Measurements from ENCODE around the gene CCDC88C. TPM values are rescaled to one million over a fixed set of nuclear protein-coding genes. Genes with fewer than 3 reads are reported as not detected.

The CCDC88C gene
- total RNA-seq, 2 donors from 2014 or later = 36.3 to 57.4 TPM

DNA sequence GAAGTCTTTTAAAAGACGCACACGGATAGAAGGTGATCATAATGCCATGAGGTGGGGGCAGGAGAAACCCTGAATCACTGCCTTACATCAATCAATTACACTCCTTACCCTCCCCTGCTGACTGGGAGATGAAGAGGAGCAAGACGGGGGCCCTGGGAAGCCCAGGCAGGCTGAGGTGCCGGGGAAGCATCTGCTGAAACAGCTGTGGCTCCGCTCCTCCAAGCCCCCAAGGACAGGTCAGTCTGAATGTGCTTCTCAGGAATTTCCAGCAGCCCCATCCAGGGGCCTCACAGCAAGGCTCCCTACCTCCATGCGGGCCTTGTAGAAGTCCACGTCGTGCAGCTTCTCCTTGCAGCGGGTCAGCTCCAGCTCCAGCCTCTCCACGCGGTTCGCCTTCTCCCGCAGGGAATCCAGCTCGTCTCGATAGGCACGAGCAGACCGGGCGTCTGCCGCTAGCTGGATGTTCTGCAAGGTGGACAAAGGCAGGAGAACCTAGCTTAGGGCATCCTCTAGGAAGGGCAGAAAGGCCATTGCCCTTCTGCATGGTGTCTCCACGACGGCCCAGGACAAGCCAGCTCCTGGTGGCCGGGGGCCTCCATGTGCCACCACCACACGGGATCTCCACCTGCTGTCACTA, 79.8 kb downstream of the CCDC88C start:
- H3K36me3 ChIP-seq (replicated peaks in 1 of 2; ENCODE audit: insufficient read depth in 1 of 2, low read depth in 2 of 2) = peaks cover 0 to 4% of the 10 kb centered on the region in 2 donors
- no peak for ATAC-seq
- WGBS, 2 donors = 94 to 95% methylated on average over 12 to 23 of the region's 23 CpGs

DNA sequence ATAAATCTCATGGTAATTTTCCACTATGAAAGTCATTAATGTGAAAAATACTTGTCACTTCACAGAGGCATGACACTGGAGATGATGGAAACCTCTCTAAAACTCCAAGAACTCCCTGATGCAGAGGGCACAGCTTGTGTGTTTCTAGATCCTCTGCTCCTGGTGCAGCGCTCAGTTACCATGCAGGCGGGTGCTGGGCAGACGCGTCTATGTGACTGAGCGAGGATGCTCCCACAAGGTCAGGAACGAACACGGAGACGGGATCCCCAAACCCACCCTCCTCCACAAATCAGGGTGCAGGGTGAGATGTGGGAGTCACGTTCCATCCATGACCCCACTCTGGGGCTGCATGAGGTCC, 81.5 kb downstream of the CCDC88C start:
- no peak for ATAC-seq
- no peaks in the 10 kb centered on the region for H3K27me3 ChIP-seq
- no peak for DNase-seq

More for the DNA sequence above, 79.8 kb downstream of the CCDC88C start:
- TF ChIP-seq, protein P1, sequence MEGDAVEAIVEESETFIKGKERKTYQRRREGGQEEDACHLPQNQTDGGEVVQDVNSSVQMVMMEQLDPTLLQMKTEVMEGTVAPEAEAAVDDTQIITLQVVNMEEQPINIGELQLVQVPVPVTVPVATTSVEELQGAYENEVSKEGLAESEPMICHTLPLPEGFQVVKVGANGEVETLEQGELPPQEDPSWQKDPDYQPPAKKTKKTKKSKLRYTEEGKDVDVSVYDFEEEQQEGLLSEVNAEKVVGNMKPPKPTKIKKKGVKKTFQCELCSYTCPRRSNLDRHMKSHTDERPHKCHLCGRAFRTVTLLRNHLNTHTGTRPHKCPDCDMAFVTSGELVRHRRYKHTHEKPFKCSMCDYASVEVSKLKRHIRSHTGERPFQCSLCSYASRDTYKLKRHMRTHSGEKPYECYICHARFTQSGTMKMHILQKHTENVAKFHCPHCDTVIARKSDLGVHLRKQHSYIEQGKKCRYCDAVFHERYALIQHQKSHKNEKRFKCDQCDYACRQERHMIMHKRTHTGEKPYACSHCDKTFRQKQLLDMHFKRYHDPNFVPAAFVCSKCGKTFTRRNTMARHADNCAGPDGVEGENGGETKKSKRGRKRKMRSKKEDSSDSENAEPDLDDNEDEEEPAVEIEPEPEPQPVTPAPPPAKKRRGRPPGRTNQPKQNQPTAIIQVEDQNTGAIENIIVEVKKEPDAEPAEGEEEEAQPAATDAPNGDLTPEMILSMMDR (IDR thresholded peaks at IDR 0.05) = no peak
- no peak for TF ChIP-seq POLR2A (IDR thresholded peaks at IDR 0.05)
- Histone ChIP-seq H3K9me3 (no peaks in the 10 kb centered on the region), H3K4me3 (no peak overlapping the region), H3K4me1 (peaks cover 3% of the 10 kb centered on the region), H3K27me3 (no peaks in the 10 kb centered on the region), H3K27ac (no peak overlapping the region)
- no peak for DNase-seq
- intact Hi-C loops (cut with DNase I) = no loop called here

DNA sequence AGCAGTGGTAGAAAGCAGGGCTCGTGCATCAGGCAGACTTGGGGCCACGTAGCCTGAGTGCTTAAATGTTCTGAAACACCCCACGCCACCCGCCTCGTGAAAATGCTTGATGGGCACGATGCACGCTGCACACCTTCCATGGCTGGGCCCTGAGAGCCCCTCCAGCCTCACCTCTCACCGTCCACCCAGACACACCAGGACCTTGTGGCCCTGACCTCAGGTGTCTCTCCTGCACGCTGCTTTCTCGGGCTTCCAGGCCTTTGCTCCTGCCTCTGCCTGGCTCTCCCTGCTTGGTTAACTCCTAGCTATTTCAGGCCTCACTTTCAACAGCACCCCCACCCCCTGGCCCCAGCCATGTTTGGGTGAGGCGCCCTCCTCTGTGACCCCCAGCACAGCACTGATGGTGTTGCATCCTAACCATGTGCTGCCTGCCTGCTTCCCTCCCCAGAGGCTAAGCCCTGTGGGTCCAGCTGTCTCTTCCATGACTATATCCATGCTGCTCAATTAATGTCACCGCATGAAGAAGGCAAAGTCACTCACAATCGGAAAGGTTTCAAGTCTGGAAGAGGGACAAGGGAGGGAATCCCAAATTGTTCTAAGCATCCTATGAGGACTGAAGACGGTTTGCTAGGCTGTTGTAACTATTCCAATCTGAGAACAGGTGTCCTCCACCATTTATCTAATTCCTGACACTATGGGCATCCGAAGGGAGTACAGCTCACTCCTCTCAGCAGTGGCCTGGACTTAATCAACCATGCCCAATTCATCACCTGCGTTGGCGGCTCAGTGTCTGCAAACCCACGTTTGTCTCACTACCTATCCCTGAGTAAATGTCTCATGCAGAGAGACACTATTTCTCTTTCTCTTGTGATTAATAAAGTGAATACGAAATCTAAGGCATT, 82.2 kb downstream of the CCDC88C start:
- WGBS, 2 donors = 93% methylated on average over 15 to 19 of the region's 19 CpGs
- Histone ChIP-seq H3K4me3 (no peak overlapping the region), H3K4me1 (peaks cover 9% of the 10 kb centered on the region), H3K36me3 (replicated peaks in 1 of 2; ENCODE audit: insufficient read depth in 1 of 2, low read depth in 2 of 2) (peaks cover 0 to 4% of the 10 kb centered on the region in 2 donors), H3K27ac (no peak overlapping the region), H3K9me3 (no peaks in the 10 kb centered on the region), H3K27me3 (no peaks in the 10 kb centered on the region)
- intact Hi-C loops (cut with DNase I) = no loop called here
- ATAC-seq (no peak), DNase-seq (no peak)
- TF ChIP-seq, protein P1 (IDR thresholded peaks at IDR 0.05) = no peak
- TF ChIP-seq POLR2A (IDR thresholded peaks at IDR 0.05) = no peak

More for the DNA sequence above, 81.5 kb downstream of the CCDC88C start:
- 92 to 95% methylated on average over 6 to 9 of the region's 9 CpGs for WGBS, 2 donors
- intact Hi-C loops (cut with DNase I) = no loop called here
- Histone ChIP-seq H3K36me3 (replicated peaks in 1 of 2; ENCODE audit: insufficient read depth in 1 of 2, low read depth in 2 of 2) (peaks cover 0 to 4% of the 10 kb centered on the region in 2 donors), H3K4me1 (peaks cover 9% of the 10 kb centered on the region), H3K4me3 (no peak overlapping the region), H3K27ac (no peak overlapping the region), H3K9me3 (no peaks in the 10 kb centered on the region)
- TF ChIP-seq POLR2A (IDR thresholded peaks at IDR 0.05) = no peak
- TF ChIP-seq, protein P1 (IDR thresholded peaks at IDR 0.05) = no peak

DNA sequence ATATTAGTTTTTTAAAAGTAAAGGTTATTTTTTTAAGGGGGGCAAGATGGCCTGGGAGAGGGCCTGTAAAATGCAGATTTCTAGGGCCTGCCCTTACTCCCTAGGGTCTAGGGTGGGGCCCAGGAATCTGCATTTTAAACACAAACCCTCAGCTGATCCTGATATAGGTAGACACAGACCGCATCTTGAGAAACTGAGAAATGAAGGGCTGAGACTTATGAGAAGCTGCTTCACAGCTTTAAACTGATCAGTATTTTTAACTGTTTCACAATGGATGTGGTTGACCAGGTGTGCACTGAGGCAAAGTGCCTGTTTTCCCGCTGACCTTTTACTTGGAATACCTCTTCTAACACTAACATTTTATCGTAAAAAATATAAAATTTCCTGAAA, 84.0 kb downstream of the CCDC88C start:
- ATAC-seq = no peak
- Histone ChIP-seq H3K4me3 (no peak overlapping the region), H3K27ac (no peak overlapping the region), H3K9me3 (no peaks in the 10 kb centered on the region), H3K4me1 (peaks cover 9% of the 10 kb centered on the region), H3K27me3 (no peaks in the 10 kb centered on the region), H3K36me3 (replicated peaks in 1 of 2; ENCODE audit: insufficient read depth in 1 of 2, low read depth in 2 of 2) (no peaks in the 10 kb centered on the region)
- intact Hi-C loops (cut with DNase I) = no loop called here
- no peak for DNase-seq
- no peak for TF ChIP-seq POLR2A (IDR thresholded peaks at IDR 0.05)
- TF ChIP-seq, protein P1 (IDR thresholded peaks at IDR 0.05) = no peak
- 94 to 100% methylated on average over 3 of the region's 3 CpGs for WGBS, 2 donors
